Epidermal melanocyte (primary cell): ENCODE data around the gene MRPS11.
"Not testable (repeated sequence)": the region's sequence is repeated elsewhere in the genome, so short reads cannot be mapped to it uniquely, and the experiment has no call there.

Source experiments
- DNase-seq: peaks from one replicate; pipeline ENCODE4 v3.0.0; 2011; ENCODE audit warnings: low spot score; ENCODE audit not compliant: insufficient read length

MRPS11 gene

DNA sequence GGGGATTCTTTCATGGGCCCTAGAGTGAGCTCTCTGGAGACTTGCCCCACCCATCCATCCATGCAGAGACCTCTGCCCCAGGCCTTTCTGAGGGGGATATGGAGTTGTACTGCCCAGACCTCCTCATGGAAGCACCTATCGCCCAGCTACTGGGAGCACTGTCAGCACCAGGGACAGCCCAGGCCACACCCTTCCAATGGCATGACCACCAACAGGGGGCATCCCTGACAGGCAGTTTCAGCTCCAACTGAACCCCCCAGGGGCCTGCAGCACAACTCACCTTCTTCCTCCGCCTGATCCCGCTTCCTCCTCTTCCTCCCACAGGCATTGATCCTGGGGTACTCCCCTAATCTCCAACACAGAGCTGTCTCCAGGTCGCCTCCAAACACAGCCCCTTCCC, 21.8 kb downstream of the MRPS11 start:
- no peak for DNase-seq

DNA sequence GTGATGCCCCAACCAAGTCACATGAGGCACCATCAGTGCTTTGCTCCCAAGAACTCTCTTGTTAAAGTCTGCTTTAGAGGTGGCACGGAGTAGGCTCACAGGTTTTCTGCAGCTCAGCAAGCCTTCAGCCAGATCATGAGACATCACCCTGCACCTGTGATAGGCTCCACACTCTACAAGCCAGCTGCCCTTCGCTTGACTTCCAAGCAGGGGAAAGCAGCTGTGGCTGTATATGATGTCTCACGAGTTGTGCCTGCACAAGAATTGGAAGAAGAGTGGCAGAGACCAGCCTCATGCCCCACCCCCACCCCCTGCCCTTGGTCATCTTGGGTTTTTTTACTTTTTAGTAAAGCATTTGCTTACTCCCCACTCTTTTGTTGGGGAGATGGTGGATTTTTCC, 22.5 kb downstream of the MRPS11 start:
- DNase-seq, result no peak

DNA sequence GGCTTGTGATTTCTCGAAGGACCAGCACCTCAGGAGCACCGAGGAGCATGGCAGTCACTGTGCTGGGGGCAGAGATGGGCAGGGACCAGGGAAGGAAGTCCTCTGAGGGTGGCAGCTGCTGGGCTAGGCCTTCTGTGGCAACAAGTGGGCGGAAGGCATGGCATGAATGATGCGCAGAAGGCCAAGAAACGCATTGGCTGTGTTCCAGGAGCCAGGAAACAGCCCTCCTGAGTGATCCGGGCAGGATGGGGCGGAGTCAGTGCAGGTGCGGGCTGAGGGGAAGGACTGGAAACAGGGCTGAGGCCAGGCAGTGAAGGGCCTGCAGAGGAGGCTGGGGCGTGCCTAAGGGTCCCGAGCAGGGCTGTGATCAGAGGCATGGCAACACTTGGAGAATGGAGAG, 23.6 kb downstream of the MRPS11 start:
- DNase-seq, result no peak

- no peak for DNase-seq
Measured at GRCh38 chr15:88493844-88494243, 26.3 kb downstream of the MRPS11 start.

DNA sequence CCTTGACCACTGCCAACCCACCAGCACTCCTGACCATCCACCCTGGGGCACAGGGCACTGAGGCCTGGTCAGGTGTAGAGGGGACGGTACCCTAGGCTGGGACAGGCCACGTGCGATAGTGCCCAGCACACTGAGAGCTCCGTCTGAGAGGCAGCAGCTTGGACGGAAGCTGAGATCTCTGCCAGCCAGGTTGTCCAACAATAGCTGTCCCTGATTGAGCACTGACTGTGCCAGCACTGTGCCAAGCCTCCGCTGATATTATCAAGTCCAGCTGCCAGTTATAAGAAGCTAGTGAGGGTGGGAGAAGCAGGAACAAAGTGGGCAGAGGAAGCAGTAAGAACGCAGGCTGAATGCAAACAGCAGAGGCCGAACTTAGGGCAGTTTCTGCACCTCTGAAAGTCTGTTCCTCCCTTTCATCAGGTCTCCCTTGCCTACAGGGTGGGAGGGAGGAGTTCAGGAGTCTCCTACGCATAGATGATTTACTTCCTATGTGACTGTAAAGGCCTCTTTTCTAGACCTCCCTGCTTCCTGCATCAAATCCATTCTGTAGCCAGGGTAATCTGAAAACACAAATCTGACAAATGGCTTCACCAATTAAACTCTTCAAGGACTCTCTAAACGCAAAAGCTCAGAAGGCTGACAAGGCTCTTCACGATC, 29.7 kb downstream of the MRPS11 start:
- no peak for DNase-seq

GRCh38 chr15:88498996-88499395, 31.5 kb downstream of the MRPS11 start:
- no peak for DNase-seq

- no peak for DNase-seq
Measured at GRCh38 chr15:88504445-88504844, 36.9 kb downstream of the MRPS11 start.

DNA sequence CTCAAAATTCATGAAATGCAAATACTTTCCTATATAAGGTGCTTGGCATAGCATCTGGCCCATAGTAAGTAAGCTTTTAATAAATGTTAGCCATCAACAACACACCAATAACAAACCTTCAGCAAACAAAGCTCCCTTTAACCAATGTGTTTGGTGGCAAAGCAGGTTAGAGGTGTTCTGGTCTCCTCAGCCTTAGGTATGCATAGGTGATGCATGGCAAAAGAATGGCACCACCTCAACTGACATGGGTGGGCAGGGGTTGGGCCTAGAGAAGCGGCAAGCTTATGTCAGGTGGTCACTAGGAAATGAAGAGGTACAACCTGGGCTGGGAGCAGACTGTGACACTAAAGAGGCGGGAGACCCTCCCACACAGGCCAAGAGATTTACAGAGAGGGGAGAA, 38.2 kb downstream of the MRPS11 start:
- DNase-seq, result no peak

GRCh38 chr15:88506628-88507027, 39.1 kb downstream of the MRPS11 start:
- DNase-seq, result no peak

- DNase-seq, result no peak
Measured at GRCh38 chr15:88509321-88509720, 41.8 kb downstream of the MRPS11 start.

GRCh38 chr15:88509964-88510363, 42.5 kb downstream of the MRPS11 start:
- no peak for DNase-seq

- no peak for DNase-seq
Measured at GRCh38 chr15:88511161-88511560, 43.7 kb downstream of the MRPS11 start.

- no peak for DNase-seq
Measured at GRCh38 chr15:88512078-88512477, 44.6 kb downstream of the MRPS11 start.

DNA sequence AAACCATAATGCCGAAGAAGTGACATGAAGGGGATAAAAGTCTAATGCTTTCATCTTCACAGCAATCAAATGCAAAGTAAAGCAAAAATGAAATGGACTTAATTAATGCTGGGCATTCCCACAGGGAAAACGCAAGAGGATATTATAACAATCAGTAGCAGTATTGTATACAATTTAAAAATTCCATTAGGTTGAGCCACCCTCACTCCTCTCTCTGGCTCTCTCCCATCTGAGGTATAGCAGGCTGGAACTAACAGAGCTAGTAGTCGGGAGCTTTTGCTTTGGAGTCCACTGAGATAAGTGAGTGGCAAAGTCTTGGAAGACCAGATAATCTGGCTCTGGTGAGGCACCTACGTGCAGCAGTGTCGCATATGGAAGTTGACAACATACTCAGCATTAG, 45.1 kb downstream of the MRPS11 start:
- no peak for DNase-seq

- DNase-seq, result no peak
Measured at GRCh38 chr15:88513195-88513594, 45.7 kb downstream of the MRPS11 start.

- no peak for DNase-seq
Measured at GRCh38 chr15:88518903-88519302, 51.4 kb downstream of the MRPS11 start.

- not testable (repeated sequence) for DNase-seq
Measured at GRCh38 chr15:88524094-88524493, 56.6 kb downstream of the MRPS11 start.

- no peak for DNase-seq
Measured at GRCh38 chr15:88525418-88525817, 57.9 kb downstream of the MRPS11 start.

- no peak for DNase-seq
Measured at GRCh38 chr15:88526247-88526879, 58.9 kb downstream of the MRPS11 start.

- DNase-seq, result no peak
Measured at GRCh38 chr15:88529021-88529630, 61.6 kb downstream of the MRPS11 start.
